ENCODE results near the gene TUBB3. TPM values are rescaled to one million over a fixed set of nuclear protein-coding genes. Genes with fewer than 3 reads are reported as not detected.

Gene TUBB3
- total and polyA plus RNA-seq, 2 of the 8 experiments (the other 6 are each of a cell fraction or from before 2014, with no cell fraction given): 275 to 393 TPM

GRCh38 chr16:89905511-89906139, 17.5 kb upstream of the TUBB3 start:
- 94% methylated on average over 23 of the region's 23 CpGs; no CpG with 5 or more reads in 1 of the 2 experiments for WGBS, 2 experiments (ENCODE audit: extremely low coverage in 1 of 2, insufficient coverage in 1 of 2, insufficient read length in 1 of 2, insufficient replicate concordance in 2 of 2, low coverage in 1 of 2, low lambda C conversion rate in 2 of 2, missing lambda C conversion rate in 1 of 2)
- FAIRE-seq: no peak
- peaks cover 0 to 1% of the 10 kb centered on the region in 2 experiments for H4K20me1 ChIP-seq (replicated peaks in 1 of 2; ENCODE audit: control insufficient read depth in 1 of 2, insufficient read depth in 2 of 2, low read length in 2 of 2)
- H3K4ac ChIP-seq (replicated peaks; ENCODE audit: insufficient read length, low read depth, low read length): no peak overlapping the region
- H3K9me3 ChIP-seq (ENCODE audit: insufficient read depth in 2 of 2, low read depth in 1 of 2, low read length in 1 of 2): peaks cover 0 to 19% of the 10 kb centered on the region in 2 experiments; a peak in 3 of 4 replicates
- no peaks in the 10 kb centered on the region; the same call in 1 of the 2 replicates for H3K23me2 ChIP-seq (ENCODE audit: low read depth, low read length)
- DNase-seq (ENCODE audit: low read depth in 1 of 2, low spot score in 2 of 2): no peak
- no peak overlapping the region for H4K91ac ChIP-seq (replicated peaks; ENCODE audit: insufficient read length, low read length)
- no peak overlapping the region; the same call in 1 of the 2 replicates for H4K8ac ChIP-seq (ENCODE audit: extremely low read depth, insufficient read depth, low read length)
- H3K4me2 ChIP-seq (ENCODE audit: insufficient read depth in 1 of 2, low read depth in 2 of 2, low read length in 2 of 2): no peak overlapping the region
- no peak overlapping the region for H4K5ac ChIP-seq (ENCODE audit: insufficient read length, low read depth, low read length)
- no peaks in the 10 kb centered on the region for H3K79me2 ChIP-seq (ENCODE audit: control insufficient read depth in 1 of 2, insufficient read depth in 2 of 2, low read length in 2 of 2)
- H3K23ac ChIP-seq (ENCODE audit: insufficient read length): no peak overlapping the region
- H2BK5ac ChIP-seq (ENCODE audit: low read depth, low read length): no peak overlapping the region
- H3K14ac ChIP-seq (ENCODE audit: insufficient read length): no peak overlapping the region
- no peak overlapping the region for H2BK12ac ChIP-seq (ENCODE audit: low read depth, low read length)
- H3K79me1 ChIP-seq (ENCODE audit: low read depth, low read length): no peaks in the 10 kb centered on the region
- H3K9ac ChIP-seq (replicated peaks in 1 of 4; ENCODE audit: extremely low read depth in 1 of 4, low read depth in 3 of 4, low read length in 3 of 4): no peak overlapping the region
- H2AFZ ChIP-seq (ENCODE audit: low read length): no peak overlapping the region
- H3K18ac ChIP-seq (ENCODE audit: extremely low read depth, low read length): no peak overlapping the region
- H3K56ac ChIP-seq (replicated peaks; ENCODE audit: insufficient read length, low read depth, low read length): no peak overlapping the region
- H3K27me3 ChIP-seq (replicated peaks in 1 of 4; ENCODE audit: control insufficient read depth in 3 of 4, extremely low read depth in 1 of 4, insufficient read depth in 3 of 4, low read length in 3 of 4): no peaks in the 10 kb centered on the region
- no peak overlapping the region for H3K4me3 ChIP-seq (ENCODE audit: extremely low read depth in 1 of 4, insufficient read depth in 2 of 4, low read depth in 3 of 4, low read length in 4 of 4)
- no peak overlapping the region for H2AK5ac ChIP-seq (ENCODE audit: low read depth, low read length)
- peaks cover 2 to 16% (median 11%) of the 10 kb centered on the region in 4 experiments; a peak in 7 of 8 replicates for H3K36me3 ChIP-seq (ENCODE audit: control insufficient read depth in 2 of 4, insufficient read depth in 4 of 4, low read length in 3 of 4)
- H3K4me1 ChIP-seq (replicated peaks in 1 of 4; ENCODE audit: control insufficient read depth in 3 of 4, insufficient read depth in 4 of 4, low read length in 3 of 4): peaks cover 0 to 2% (median 0%) of the 10 kb centered on the region in 4 experiments; a peak in 4 of 7 replicates
- ChIA-PET CTCF (ENCODE audit: partially characterized antibody) (no interaction called here), POLR2A (ENCODE audit: partially characterized antibody) (interaction anchor here (1.2 to 1.5 kb wide), 2 partner anchors 13 to 18 kb away, joined by 5 read pairs; partner anchors contain the start of genes MC1R and TUBB3)
- H3K27ac ChIP-seq (ENCODE audit: low read depth, low read length): no peak overlapping the region
- H2BK120ac ChIP-seq (replicated peaks; ENCODE audit: low read depth, low read length): no peak overlapping the region
- no peak overlapping the region for H2BK20ac ChIP-seq (ENCODE audit: low read length)
- no peak overlapping the region for H2BK15ac ChIP-seq (ENCODE audit: low read length)
- TF ChIP-seq SIX5 (IDR thresholded peaks at IDR 0.05; ENCODE audit: low read depth, low read length) (no peak), TAF1 (IDR thresholded peaks at IDR 0.05; ENCODE audit: low read depth, low read length) (no peak), CBX5 (IDR thresholded peaks at IDR 0.05; ENCODE audit: low read depth, low read length) (no peak), SIRT6 (IDR thresholded peaks at IDR 0.05; ENCODE audit: low read length) (no peak)
